ENCODE data around the gene MED13L.
"Not testable (repeated sequence)": the region's sequence is repeated elsewhere in the genome, so short reads cannot be mapped to it uniquely, and the experiment has no call there.

Gene MED13L

DNA sequence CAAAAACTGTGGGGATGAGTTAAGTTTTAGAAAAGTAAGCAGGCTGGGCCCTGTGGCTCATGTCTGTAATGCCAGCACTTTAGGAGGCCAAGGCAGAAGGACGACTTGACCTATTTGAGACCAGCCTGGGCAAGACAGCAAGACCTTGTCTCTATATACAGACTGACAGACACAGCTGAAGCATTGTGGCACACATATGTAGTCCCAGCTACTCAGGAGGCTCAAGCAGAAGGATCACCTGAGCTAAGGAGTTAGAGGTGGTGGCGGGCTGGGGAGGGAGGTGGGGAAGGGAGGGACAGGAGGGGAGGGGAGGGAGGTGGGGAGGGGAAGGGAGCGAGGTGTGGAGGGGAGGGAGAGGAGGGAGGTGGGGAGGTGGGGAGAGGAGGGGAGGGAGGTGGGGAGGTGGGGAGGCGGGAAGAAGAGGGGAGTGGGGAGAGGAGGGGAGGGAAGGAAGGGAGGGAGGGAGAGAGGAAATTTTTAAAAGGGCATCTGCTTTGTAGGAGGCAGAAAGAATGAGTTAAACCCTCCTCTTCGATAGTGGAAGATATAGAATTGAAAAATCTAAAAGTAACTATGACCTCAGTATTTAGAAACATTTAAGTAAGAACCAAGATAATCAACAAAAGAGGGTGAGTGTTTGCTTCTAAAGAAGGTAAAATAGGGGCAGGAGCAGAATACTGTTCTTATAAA is 30.9 kb downstream of the MED13L start:
- no peak for DNase-seq (ENCODE audit: low spot score)

DNA sequence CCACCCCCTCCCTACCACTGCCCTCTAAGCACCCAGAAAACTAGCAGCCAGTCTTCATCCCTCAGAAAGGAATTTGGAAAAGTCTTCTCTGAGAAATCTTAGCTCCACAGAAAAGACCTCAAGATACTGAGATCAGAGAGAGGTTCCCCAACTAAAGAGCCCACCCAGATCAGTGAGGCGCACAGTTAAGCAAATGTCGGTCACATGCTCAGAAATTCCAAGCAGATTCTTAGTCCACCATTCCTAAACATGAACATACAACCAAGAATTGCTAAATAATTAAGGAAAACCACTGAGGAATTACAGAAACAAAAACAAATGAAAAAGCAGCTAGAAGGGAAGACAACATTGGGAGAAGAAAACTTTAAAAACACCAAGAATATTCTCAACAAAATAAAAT is 32.3 kb downstream of the MED13L start:
- no peak for DNase-seq (ENCODE audit: low spot score)

DNA sequence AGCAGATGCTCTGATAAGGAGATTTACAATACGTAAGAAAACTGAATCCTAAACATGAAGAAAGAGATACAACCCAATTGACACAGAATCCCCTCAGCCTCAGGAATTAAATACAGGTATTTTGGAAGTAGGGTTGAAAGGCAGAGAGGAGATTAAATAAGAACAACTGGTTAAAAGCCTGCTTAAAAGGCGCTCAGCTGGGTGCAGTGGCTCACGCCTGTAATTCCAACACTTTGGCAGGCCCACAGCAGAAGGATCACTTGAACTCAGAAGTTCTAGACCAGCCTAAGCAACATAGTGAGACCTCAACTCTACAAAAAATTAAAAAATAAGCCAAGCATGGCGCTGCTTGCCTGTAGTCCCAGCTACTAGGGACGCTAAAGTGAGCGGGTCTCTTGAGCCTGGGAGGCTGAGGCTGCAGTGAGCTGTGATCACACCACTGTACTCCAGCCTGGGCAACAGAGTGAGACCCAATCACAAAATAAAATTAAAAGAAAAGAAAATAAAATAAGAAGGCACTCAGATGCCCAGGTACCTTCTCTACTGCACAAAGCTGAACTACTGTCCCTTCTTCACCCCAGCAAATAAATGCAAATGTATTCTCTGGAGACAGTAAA is 32.9 kb downstream of the MED13L start:
- DNase-seq (ENCODE audit: low spot score), result no peak

DNA sequence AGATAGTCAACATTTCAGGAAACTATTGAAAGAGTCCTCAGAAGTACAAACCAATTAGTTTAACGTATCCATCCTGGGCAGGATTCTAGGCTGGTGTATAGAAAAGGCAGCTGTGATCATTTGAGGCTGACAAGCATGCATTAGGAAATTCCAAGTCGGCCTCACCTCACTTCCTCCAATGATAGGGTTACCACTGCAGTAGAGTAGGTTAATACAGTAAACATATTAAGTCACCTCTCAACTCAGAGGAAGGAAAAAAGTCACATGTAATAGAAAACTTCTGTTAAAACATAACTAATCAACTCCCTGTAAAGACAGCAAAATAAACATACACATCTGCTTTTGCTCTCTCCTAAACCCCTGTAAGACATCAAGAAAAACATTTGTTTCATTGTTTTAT is 33.5 kb downstream of the MED13L start:
- no peak for DNase-seq (ENCODE audit: low spot score)

DNA sequence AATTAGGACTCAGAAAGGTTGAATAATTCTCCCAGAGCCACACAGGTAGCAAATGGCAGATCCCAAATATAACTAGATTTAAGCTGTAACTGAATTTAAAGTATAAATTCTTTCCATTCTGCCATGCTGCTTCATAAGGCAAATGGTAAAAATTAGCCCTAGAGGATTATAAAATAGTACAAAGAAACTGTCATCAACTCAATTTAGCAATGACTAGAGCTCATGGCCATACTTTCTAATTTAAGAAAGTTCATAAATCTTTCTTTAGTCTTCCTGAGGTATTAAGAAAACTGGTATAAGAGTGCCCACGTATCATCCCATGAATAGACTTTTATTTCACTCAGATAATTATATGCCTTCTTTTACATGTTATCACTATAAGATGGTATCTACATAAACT is 34.8 kb downstream of the MED13L start:
- no peak for DNase-seq (ENCODE audit: low spot score)

DNA sequence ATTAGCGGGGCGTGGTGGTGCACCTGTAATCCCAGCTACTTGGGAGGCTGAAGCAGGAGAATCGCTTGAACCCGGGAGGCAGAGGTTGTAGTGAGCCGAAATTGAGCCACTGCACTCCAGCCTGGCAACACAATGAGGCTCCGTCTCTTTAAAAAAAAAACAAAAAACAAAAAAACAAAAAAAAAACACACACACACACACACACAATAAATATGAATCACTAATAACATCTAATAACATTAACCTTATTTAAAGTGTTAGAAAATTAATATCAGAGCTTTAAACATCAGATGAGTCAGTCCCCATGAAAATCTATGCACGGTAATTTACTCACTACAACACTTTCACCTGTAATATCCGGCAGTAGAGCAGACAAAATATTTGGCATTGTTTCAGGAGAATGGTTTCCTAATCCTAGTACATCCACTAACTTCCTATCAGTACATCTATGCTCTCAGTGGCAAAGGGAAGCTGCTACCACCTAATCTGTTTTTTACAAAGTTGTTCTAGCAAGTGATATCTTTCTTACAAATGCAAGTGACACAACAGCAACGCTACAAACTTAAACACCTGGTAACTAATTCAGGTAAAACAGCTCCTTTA is 36.2 kb downstream of the MED13L start:
- DNase-seq (ENCODE audit: low spot score), result no peak

DNA sequence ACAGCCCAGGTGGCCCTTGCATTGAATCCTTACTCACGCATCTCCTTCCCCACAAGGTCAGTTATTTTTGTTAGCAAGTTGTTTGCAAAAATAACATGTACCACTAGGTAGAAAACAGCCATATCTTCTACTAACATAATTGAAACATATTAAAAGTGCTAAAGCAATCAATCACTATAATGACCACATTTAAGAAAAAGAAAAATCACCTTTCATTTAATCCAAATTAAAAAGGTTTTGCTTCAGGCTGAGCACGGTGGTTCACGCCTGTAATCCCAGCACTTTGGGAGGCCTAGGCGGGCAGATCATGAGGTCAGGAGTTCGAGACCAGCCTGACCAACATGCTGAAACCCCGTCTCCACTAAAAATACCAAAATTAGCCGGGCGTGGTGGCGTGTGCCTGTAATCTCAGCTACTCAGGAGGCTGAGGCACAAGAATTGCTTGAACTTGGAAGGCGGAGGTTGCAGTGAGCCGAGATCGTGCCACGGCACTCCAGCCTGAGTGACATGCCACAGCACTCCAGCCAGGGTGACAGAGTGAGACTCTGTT is 38.8 kb downstream of the MED13L start:
- not testable (repeated sequence) for DNase-seq (ENCODE audit: low spot score)

DNA sequence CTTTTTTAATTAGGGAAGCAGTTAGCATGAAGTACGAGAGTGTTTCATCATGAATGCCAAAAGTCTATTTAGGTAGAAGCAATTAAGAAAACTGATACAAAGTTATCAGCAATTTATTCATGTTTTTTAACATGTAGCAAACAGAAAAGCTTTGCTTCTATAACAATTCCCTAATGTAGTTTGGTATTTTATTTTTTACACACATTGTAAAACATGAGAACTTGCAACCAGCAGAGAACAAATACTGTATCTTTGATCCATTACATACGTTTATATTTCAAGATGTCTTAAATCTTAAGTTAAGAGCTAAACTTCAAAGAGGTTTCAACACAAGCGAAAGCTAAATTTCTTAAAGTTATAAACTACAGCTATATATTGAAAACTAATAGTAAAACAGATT is 39.3 kb downstream of the MED13L start:
- no peak for DNase-seq (ENCODE audit: low spot score)

DNA sequence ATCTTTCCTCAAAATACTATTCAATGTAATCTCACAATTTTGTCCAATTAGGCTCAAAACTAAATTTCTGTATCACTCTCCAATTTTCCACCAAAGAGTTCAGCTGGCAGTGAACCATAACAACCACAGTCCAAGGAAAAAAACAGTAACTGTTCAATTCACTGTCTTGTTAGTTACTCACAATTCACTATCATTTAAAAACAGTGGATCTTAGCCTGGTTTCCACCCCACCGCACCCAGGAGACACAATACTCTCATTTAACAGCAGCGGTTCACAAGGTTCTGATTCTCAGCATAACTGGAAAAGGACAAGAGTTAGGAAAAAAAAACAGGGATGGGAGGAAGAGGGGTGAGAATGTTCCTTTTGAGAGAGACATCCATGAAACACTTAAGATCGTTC is 40.5 kb downstream of the MED13L start:
- DNase-seq (ENCODE audit: low spot score), result no peak

DNA sequence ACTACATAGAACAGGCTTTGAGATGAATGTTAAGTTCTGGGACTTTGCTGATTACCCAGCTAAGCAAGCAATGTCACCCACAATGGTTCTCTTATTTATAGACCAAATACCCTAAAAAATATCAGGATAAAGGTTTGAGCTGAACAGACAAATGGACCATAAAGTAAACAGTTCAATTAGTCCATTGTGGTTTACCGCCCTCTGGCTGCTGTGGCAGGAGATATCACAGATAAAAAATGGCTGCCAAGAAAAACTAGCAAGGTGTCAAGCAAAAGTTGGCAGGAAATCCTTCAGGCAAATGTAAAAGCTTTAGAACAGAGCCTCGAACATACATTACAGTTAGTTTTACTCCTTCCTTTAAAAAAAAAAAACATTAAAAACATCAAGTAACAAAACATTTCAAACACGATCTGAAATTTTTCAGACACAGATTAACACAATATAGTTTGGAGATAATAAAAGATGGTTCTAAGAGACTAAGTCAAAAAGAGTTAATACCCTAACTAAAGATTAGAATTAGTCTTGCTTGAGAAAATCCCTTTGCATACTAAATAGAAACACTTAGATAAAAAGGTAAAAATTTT is 41.3 kb downstream of the MED13L start:
- peak; percentile 52 for DNase-seq (ENCODE audit: low spot score)

DNA sequence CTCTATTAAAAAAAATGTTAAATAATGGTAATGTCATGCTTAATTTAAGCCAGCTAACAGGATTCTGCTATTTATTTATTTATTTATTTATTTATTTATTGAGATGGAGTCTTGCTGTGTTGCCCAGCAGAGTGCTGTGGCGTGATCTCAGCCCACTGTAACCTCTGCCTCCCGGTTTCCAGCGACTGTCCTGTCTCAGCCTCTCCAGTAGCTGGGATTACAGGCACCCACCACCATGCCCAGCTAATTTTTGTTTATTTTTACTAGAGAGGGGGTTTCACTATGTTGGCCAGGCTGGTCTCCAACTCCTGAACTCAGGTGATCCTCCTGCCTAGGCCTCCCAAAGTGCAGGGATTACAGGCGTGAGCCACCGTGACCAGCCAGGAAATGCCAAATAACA is 43.3 kb downstream of the MED13L start:
- not testable (repeated sequence) for DNase-seq (ENCODE audit: low spot score)

DNA sequence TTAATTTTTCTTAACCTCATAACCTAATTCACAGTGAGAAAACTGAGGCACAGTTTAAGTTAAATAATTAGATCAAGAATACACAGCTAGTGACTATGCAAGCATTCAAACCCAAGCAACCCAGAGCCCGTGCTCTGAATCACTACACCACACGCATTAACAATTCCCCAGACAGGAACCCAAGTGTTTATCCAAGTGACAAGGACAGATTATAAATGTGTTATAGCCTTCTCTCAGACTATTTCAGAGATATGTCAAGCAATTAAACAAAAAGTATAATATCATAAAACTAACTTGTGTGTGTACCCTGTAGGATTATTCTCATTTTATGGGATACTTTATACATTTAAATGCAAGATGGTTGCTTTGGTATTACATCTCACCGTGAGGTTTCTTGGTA is 43.8 kb downstream of the MED13L start:
- no peak for DNase-seq (ENCODE audit: low spot score)

DNA sequence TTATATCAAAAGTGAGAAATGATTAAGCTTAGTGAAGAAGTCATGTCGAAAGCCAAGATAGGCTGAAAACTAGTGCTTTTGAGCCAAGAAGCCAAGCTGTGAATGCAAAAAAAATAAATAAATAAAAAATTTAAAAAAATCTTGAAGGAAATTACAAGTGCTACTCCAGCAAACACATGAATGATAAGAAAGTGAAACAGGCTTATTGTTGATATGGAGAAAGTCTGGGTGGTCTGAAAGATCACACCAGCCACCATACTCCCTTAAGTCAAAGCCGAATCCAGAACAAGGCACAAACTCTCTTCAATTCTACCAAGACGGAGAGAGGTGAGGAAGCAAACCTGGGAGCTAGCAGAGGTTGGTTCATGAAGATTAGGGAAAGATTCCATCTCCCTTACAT is 49.7 kb downstream of the MED13L start:
- DNase-seq (ENCODE audit: low spot score), result no peak

DNA sequence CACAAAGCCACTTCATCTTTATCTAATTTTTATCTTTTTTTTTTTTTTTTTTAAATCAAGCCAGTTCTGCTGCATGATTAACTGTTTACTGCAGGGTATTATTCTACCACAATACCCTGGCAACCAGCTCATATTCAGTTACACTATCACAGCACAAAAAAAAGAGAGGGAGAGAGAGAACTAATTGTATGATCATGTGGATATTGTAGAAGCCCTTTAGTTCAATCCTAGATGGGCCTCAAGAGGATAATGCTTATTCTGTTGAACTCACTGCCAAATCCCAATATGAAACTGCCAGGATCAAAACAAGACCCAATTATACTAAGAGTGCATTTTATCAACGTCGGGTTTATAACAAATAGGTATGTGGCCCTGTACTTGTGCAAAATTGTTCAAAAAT is 51.5 kb downstream of the MED13L start:
- DNase-seq (ENCODE audit: low spot score), result no peak

DNA sequence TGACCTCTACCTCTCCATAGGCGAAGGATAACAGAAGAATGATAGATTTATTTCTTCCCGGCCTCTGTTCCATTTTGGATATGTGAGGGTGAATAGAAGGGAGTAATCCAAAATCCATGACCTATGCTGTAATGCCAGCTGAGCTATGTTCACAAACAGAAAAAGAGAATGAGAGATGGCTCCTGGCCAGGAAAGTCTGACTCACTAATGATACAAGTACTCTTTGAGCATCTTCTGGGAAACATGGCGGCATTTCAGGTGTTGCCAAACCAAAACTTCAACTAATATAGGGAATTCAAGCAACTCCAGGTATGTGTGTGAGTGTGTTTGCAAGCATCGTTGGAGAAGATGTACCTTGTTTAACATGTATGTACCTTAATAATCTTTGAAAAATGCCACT is 55.1 kb downstream of the MED13L start:
- DNase-seq (ENCODE audit: low spot score), result no peak

DNA sequence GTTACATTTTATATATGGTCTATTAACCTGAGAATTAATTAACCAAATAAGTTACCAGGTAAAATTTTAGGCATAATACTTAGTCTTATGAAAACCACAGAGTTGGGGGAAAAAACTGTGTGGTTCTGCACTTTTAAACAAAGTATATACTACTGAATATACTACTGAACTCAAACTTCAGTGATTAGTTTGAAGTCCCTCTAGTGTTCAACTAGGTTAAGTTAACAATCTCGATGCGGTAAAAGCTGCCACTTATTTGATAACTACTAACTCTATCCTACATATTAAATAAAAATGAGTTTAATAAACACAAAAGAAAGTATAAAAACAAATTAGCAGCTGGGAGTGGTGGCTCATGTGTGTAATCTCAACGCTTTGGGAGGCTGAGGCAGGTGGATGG is 56.7 kb downstream of the MED13L start:
- DNase-seq (ENCODE audit: low spot score), result no peak

DNA sequence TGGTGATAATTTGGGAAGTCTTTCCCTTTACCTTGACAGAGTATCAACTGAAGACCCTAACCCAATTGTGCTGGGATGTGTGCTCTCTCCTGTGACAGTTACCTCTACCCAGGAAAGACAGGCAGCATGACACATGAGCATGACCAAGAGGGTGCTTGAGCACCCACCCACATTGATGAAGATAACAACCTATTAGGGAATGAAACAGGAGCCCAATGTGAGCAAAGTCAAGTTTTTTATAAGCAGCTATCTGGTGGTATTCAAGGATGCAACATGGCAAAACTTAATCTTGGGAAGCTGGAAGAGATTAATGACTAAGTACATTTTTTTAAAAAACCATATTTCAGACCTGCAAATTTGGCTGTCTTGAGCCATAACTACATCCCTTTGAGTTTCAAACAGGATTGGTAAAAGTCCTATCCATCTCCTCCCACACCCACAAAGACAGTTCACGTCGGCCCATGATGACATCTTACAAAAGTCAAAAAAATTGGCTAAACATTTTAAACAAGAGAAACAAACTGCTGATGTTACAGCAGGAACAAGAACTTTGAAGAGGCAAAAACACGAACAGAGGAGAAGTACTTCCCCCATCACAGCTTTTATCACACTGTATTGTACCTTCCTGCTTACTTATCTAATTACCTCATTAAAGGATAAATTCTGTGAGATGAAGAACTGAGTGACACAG is 60.3 kb downstream of the MED13L start:
- DNase-seq (ENCODE audit: low spot score), result no peak

DNA sequence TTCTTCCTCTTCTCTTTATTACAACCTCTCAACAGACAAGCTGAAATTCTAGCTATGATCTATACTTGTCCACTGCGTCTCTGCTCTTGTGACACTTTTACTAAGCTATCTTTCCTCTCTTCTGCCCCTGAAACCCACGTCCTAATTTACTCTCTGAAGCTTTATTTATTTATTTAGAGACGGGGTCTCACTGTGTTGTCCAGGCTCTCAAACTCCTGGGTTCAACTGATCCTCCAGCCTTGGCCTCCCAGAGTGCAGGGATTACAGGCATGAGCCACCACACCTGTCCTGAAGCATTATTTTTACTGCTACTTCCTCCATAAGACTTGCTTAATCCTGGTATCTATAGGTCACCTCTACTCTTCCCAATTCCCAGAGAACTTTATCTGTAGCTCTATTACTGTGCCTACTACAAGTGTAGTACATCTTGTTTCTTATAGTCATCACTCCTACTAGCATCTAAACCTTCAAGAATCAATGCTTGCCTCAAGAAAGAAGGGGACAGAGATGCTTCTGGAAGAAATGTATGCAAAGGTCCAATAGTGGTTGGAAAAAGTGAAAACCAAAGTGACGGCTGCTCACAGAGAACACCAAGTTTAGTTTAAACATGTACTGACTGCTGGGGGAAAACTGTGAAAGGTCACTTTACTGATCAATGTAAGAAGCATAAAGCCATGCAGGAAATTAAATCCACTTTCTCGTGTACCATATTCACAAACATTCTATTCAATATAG is 61.3 kb downstream of the MED13L start:
- no peak for DNase-seq (ENCODE audit: low spot score)

DNA sequence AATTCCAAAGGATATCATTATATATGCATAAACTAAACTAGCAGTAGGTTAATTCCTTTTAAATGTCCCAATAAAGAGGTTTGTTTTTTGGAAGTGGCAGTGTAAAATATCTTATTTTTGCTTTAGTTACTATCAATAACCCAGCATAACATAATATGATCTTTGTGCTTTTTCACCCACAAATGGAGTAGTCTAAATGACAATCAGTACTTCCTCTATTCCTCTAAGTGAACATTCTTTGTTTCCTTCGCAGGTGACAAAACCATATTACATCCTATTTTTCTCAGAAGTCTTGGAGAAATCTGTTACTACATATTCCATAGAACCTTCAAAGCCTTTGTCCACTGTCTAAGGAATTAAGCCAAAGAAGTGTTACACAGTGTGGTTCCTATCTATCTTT is 62.5 kb downstream of the MED13L start:
- no peak for DNase-seq (ENCODE audit: low spot score)

DNA sequence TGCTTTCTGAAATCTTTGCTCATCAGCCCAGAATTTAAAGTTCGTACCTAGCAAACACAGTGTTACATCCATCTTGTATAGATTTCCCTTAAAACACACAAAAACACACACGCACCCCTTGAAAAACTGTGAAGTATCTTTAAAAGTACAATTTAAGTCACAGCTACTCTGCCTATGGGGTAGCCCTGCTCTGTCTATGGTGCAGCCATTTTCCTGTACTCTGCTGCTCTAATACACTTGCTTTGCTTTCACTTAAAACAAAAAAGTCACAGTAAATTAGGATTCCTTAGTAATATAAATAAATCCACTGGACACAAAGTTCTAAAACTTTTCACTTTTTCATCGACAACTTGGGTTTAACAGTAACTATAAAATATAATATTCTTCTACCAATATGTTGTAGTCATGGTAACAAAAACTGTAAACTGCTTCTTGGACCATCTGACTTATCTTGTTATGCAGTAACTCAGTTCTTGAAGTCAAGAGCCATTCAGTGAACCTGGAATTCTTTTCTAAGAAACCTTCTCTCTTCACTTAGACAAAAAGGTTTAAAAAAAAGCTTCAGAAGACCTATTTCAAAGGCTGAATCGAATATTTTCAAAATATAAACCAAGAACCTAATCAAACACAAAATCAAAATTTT is 63.5 kb downstream of the MED13L start:
- DNase-seq (ENCODE audit: low spot score), result no peak

DNA sequence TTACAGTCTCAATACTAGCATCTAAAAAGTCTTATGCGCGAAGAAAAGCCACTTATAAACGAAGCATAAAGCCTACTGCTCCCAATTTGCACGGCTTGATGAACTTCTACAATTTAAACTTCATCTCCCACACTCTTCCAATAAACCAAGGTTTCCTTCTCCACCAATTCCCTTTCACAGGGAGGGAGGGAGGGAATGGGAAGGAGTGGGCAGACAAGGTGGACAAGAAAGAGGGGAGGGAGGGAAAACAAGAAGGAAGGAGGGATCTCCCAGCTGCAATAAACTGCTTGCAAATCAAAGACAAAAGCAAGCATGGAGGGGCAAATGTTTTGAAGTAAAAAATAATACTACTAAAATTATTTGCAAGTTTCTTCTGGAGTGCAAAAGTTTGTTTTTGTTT is 64.5 kb downstream of the MED13L start:
- no peak for DNase-seq (ENCODE audit: low spot score)
